Measurements from ENCODE around the gene CORO7. TPM values are rescaled to one million over a fixed set of nuclear protein-coding genes. Genes with fewer than 3 reads are reported as not detected.

Gene CORO7
- total and polyA plus RNA-seq, 9 of the 15 experiments (the other 6 are each of a cell fraction or from before 2014, with no cell fraction given), result 0.45 to 77.2 (median 18.7) TPM

GRCh38 chr16:4336701-4337539 lies 79.5 kb downstream of the CORO7 start:
- intact Hi-C loops (cut with micrococcal nuclease) (no loop called here), in situ Hi-C loops (cut with MboI) (no loop called here)
- no peaks in the 10 kb centered on the region for H3K9me3 ChIP-seq (replicated peaks; ENCODE audit: control insufficient read depth, insufficient read depth, low read depth, low read length)
- H4K20me1 ChIP-seq (replicated peaks; ENCODE audit: control insufficient read depth, insufficient read depth, low read length), result peaks cover 3% of the 10 kb centered on the region; the same call in 1 of the 2 replicates
- FAIRE-seq, result no peak
- ATAC-seq, result no peak
- no TSS peak for BruUV-seq (replicated peaks)
- ChIA-PET CTCF (ENCODE audit: low intra/inter-chr PET ratio) (no interaction called here), POLR2A (interaction anchor here (0.6 kb wide), 3 partner anchors 9 to 20 kb away, joined by 3 to 4 read pairs (median 3); no protein-coding TSS in a partner anchor)
- no peak overlapping the region for H3K4me3 ChIP-seq
- no peak overlapping the region for H3K4me2 ChIP-seq (ENCODE audit: insufficient read depth, low read length)
- peaks cover 0 to 65% of the 10 kb centered on the region in 2 experiments; a peak in 2 of 5 replicates for H3K4me1 ChIP-seq (replicated peaks in 1 of 2; ENCODE audit: control insufficient read depth in 2 of 2, insufficient read depth in 2 of 2, low read length in 2 of 2)
- no peaks in the 10 kb centered on the region for H3K27me3 ChIP-seq (ENCODE audit: control insufficient read depth in 2 of 2, insufficient read depth in 2 of 2, low read length in 2 of 2)
- H3K79me2 ChIP-seq (ENCODE audit: control insufficient read depth, insufficient read depth, low read length), result peaks cover 13% of the 10 kb centered on the region
- DNase-seq (ENCODE audit: extremely low read depth in 1 of 4, low spot score in 3 of 4), result no peak
- 95% methylated on average over 24 of the region's 41 CpGs for WGBS (ENCODE audit: insufficient coverage, low coverage, missing lambda C conversion rate)
- no peaks in the 10 kb centered on the region for H3K9me1 ChIP-seq (ENCODE audit: control insufficient read depth, insufficient read depth, low read length)
- H2AFZ ChIP-seq (ENCODE audit: low read depth, low read length), result no peak overlapping the region
- H3K36me3 ChIP-seq (ENCODE audit: control insufficient read depth, insufficient read depth, low read length), result peaks cover 61% of the 10 kb centered on the region; the same call in 2 of the 3 replicates
- peak overlapping the region in 1 of 2 experiments; percentile 35; a peak in 1 of 4 replicates for H3K9ac ChIP-seq (ENCODE audit: insufficient read depth in 1 of 2, low read depth in 2 of 2, low read length in 2 of 2)
- H3K27ac ChIP-seq (ENCODE audit: extremely low read depth, low read depth, low read length), result no peak overlapping the region
- TF ChIP-seq GATAD2B (IDR thresholded peaks at IDR 0.05; ENCODE audit: borderline replicate concordance), result no peak
- TF ChIP-seq THAP7 (CRISPR knock-in tag; IDR thresholded peaks at IDR 0.05), result no peak
- peak; percentile 67 for TF ChIP-seq HNRNPL (IDR thresholded peaks at IDR 0.05; ENCODE audit: low read depth, low read length)
- TF ChIP-seq FIP1L1 (IDR thresholded peaks at IDR 0.05; ENCODE audit: low read depth, low read length, poor library complexity, severe bottlenecking), result peak; percentile 43
- no peak for TF ChIP-seq ZNF740 (CRISPR knock-in tag; IDR thresholded peaks at IDR 0.05)
- no peak for TF ChIP-seq ZNF740 (tag; IDR thresholded peaks at IDR 0.05)
- peak; percentile 55; the same call in 1 of the 2 replicates for TF ChIP-seq POLR2G (IDR thresholded peaks at IDR 0.05; ENCODE audit: low read depth, low read length)
- TF ChIP-seq PPARD (CRISPR knock-in tag; IDR thresholded peaks at IDR 0.05), result no peak
- peak; percentile 65; the same call in 1 of the 2 replicates for TF ChIP-seq ZKSCAN1 (IDR thresholded peaks at IDR 0.05; ENCODE audit: low read depth, low read length)
- no peak for TF ChIP-seq NUFIP1 (IDR thresholded peaks at IDR 0.05; ENCODE audit: partially characterized antibody)
- TF ChIP-seq SMC3 (conservative IDR thresholded peaks at IDR 0.05; ENCODE audit: insufficient read depth, low read depth, low read length), result no peak
- no peak for TF ChIP-seq SREBF2 (CRISPR knock-in tag; IDR thresholded peaks at IDR 0.05)
- TF ChIP-seq ZNF766 (CRISPR knock-in tag; conservative IDR thresholded peaks at IDR 0.05), result no peak
- no peak for TF ChIP-seq SP2 (IDR thresholded peaks at IDR 0.05; ENCODE audit: extremely low read depth, low read depth, low read length, poor library complexity, severe bottlenecking)
- TF ChIP-seq RNF2 (IDR thresholded peaks at IDR 0.05), result no peak
- no peak for TF ChIP-seq KLF6 (CRISPR knock-in tag; IDR thresholded peaks at IDR 0.05; ENCODE audit: borderline replicate concordance)
- TF ChIP-seq ZNF398 (CRISPR knock-in tag; IDR thresholded peaks at IDR 0.05), result no peak
- TF ChIP-seq ZNF175 (CRISPR knock-in tag; IDR thresholded peaks at IDR 0.05; ENCODE audit: low read depth), result no peak
- no peak for TF ChIP-seq HLTF (IDR thresholded peaks at IDR 0.05)
- TF ChIP-seq ZFPM2 (CRISPR knock-in tag; IDR thresholded peaks at IDR 0.05), result no peak

Measured in K562 (cell line).